Lung (tissue), 12 donors: ENCODE measurements around the gene SOS2. TPM values are rescaled to one million over a fixed set of nuclear protein-coding genes. Genes with fewer than 3 reads are reported as not detected.

Experiments
- ATAC-seq: fragments of 200-7000 bp; cut with Tn5 transposase; one replicate; pipeline ENCODE4 v1.9.1; 2020; ENCODE audit warnings: moderate number of reproducible peaks; ENCODE audit not compliant: insufficient read depth, low FRiP score
- DNase-seq, 3 donors: peaks; one replicate each; pipeline ENCODE4 v3.0.0-alpha.2; 2013 to 2017
- H3K27ac ChIP-seq, 2 donors: one replicate each; pipeline ENCODE4 v1.5.1; 2013; ENCODE audit warnings: mild to moderate bottlenecking in 2 of 2, moderate library complexity in 2 of 2, control low read depth in 1 of 2, inconsistent platforms in 1 of 2, low read depth in 1 of 2, low read length in 1 of 2
- H3K27me3 ChIP-seq, 3 donors: one replicate each; pipeline ENCODE4 v1.5.1; 2013; ENCODE audit warnings: low read length in 2 of 3; ENCODE audit not compliant: control insufficient read depth in 3 of 3, insufficient read depth in 3 of 3
- H3K36me3 ChIP-seq, 4 donors: one replicate each; pipeline ENCODE4 v1.5.1; 2013; ENCODE audit warnings: low read length in 4 of 4, mild to moderate bottlenecking in 1 of 4, moderate library complexity in 1 of 4; ENCODE audit not compliant: control insufficient read depth in 4 of 4, insufficient read depth in 4 of 4
- H3K4me1 ChIP-seq, 5 donors: one replicate each; pipeline ENCODE4 v1.5.1; 2013; ENCODE audit warnings: low read length in 5 of 5, mild to moderate bottlenecking in 2 of 5, moderate library complexity in 1 of 5; ENCODE audit not compliant: control insufficient read depth in 5 of 5, insufficient read depth in 5 of 5
- H3K4me3 ChIP-seq: one replicate; pipeline ENCODE4 v1.5.1; 2013; ENCODE audit warnings: mild to moderate bottlenecking, control low read depth, moderate library complexity
- H3K9ac ChIP-seq, 2 donors: one replicate each; pipeline ENCODE4 v1.5.1; 2013; ENCODE audit warnings: low read length in 2 of 2, control low read depth in 1 of 2; ENCODE audit not compliant: insufficient read depth in 1 of 2
- H3K9me3 ChIP-seq, 4 donors: one replicate each; pipeline ENCODE4 v1.5.1; 2013; ENCODE audit warnings: low read length in 3 of 4, mild to moderate bottlenecking in 1 of 4, moderate library complexity in 1 of 4; ENCODE audit not compliant: control insufficient read depth in 4 of 4, insufficient read depth in 3 of 4
- WGBS, 2 donors: extraction: QIAGEN DNeasy Blood & Tissue Kit; methylation state at CpG; one replicate each; pipeline ENCODE4 v1.1.7; 2013; 5-methylcytosine and 5-hydroxymethylcytosine counted together
- polyA plus RNA-seq, 2 donors: library from polyadenylated mRNA; stranded (reverse); fragments of 200-250 nt; gene quantifications; one replicate each; pipeline ENCODE4 v1.2.1, GENCODE V29; 2013
- total RNA-seq, 2 donors: library from RNA; depleted of rRNA in 1 of 2; stranded (reverse); fragments of >200 nt in 1 of 2; gene quantifications; one replicate each; pipeline ENCODE4 v1.2.1, GENCODE V29; 2014 to 2021
- TF ChIP-seq, protein P1 (sequence below): IDR thresholded peaks from 2 replicates; pipeline ENCODE4 v1.5.1; 2012; ENCODE audit warnings: mild to moderate bottlenecking; ENCODE audit errors: control extremely low read depth, extremely low read depth
- donor health status: control.
- donor health status: control.
- donor health status: Bipolar disorder and iron deficiency.
- donor health status: healthy.
- donor health status: DM: yes; HTN: yes; CAD: no.

The SOS2 gene
- total and polyA plus RNA-seq, 4 donors, result 6.8 to 57.1 (median 19.1) TPM

DNA sequence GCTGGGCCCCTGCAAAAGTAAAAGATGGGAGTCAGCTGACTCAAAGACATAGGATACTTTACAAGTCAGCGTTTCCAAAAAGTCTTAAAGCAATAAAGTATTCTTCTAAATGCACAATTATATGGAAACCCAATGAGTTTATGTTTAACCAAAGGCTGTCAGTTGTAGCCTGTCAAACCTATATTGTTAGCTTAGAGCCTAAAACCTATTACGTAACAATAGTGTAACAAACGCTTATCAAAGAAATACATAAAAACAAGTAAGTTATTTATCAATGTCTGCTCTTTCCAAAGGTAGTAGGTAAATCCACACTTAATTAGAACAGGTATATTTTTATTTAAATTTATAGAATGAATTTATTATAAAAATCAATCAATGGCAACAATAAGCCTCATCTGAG lies 15.9 kb upstream of the SOS2 start:
- H3K27ac ChIP-seq, result no peak overlapping the region
- WGBS, 2 donors, result 64 to 88% methylated on average over 3 of the region's 3 CpGs

DNA sequence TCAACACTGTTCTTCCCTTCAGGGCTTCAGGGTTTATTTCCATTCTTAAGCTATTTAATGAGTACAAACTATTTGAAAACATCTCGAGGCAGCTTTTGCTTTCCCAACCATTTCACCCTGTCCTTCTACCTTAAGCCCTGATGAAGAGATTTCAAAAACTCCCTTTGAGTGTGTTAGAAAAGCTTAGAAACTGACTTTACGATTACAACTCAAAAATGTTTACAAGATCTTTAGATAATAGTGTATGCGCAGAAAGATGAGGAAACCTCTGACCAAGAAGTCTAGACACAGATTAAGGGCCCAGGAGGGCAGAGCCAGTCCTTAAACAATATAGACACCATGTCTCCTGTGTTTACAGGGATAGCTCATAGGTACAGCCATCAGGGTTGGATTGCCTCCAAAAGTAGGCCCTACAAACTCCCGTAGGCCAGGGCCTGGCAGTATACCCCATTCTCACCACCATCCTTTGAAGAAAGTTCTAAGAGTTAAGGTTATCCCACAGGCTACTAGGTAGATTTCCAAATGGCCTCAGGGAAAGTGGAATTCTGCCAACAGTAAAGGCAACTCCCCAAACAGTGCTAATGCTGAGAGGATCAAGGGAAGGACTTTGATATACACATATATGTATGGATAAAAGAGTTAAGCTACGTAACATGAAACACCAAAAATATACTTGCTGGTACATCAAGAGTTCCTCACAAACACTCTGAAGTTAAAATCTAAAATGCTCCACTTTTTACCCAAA lies 11.4 kb upstream of the SOS2 start:
- DNase-seq (no peak), ATAC-seq (no peak)
- Histone ChIP-seq H3K9me3 (no peaks in the 10 kb centered on the region), H3K4me3 (no peak overlapping the region), H3K4me1 (no peaks in the 10 kb centered on the region), H3K9ac (no peak overlapping the region), H3K27me3 (no peaks in the 10 kb centered on the region), H3K27ac (no peak overlapping the region), H3K36me3 (no peaks in the 10 kb centered on the region)
- TF ChIP-seq, protein P1, sequence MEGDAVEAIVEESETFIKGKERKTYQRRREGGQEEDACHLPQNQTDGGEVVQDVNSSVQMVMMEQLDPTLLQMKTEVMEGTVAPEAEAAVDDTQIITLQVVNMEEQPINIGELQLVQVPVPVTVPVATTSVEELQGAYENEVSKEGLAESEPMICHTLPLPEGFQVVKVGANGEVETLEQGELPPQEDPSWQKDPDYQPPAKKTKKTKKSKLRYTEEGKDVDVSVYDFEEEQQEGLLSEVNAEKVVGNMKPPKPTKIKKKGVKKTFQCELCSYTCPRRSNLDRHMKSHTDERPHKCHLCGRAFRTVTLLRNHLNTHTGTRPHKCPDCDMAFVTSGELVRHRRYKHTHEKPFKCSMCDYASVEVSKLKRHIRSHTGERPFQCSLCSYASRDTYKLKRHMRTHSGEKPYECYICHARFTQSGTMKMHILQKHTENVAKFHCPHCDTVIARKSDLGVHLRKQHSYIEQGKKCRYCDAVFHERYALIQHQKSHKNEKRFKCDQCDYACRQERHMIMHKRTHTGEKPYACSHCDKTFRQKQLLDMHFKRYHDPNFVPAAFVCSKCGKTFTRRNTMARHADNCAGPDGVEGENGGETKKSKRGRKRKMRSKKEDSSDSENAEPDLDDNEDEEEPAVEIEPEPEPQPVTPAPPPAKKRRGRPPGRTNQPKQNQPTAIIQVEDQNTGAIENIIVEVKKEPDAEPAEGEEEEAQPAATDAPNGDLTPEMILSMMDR, result no peak
- 88 to 90% methylated on average over 5 of the region's 5 CpGs for WGBS, 2 donors

More for the DNA sequence above, 15.9 kb upstream of the SOS2 start:
- ATAC-seq, result no peak
- TF ChIP-seq, protein P1, result no peak
- no peaks in the 10 kb centered on the region for H3K4me1 ChIP-seq
- peaks cover 0 to 2% (median 0%) of the 10 kb centered on the region in 4 donors for H3K36me3 ChIP-seq
- H3K9ac ChIP-seq, result no peak overlapping the region
- no peak for DNase-seq
- H3K9me3 ChIP-seq, result no peaks in the 10 kb centered on the region
- no peak overlapping the region for H3K4me3 ChIP-seq
- no peaks in the 10 kb centered on the region for H3K27me3 ChIP-seq

DNA sequence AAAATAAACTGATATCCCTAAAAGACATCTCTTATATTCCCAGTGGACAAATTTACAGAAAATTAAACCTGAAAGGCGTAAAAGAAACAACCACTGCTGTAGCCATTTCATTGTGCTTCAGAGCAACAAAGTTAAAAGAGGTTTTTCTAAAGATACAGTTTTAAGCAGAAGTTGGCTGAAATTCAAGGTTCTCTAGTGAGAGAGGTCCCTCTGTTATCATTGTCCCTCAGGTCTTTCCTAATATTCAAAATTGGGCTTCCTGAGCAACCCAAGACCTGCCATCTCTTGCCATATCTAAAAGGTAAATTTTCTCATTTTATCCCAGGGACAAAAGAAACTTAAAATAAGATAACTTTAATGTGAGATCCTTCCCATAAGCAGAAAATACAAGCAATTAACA lies 10.7 kb upstream of the SOS2 start:
- WGBS, 2 donors, result 100% methylated on average over 1 of the region's 1 CpG
- no peak for DNase-seq
- no peak overlapping the region for H3K9ac ChIP-seq
- no peak overlapping the region for H3K4me3 ChIP-seq
- H3K27me3 ChIP-seq, result no peaks in the 10 kb centered on the region
- no peak for ATAC-seq
- no peaks in the 10 kb centered on the region for H3K4me1 ChIP-seq
- no peaks in the 10 kb centered on the region for H3K9me3 ChIP-seq
- TF ChIP-seq, protein P1, result no peak
- no peaks in the 10 kb centered on the region for H3K36me3 ChIP-seq
- H3K27ac ChIP-seq, result no peak overlapping the region

DNA sequence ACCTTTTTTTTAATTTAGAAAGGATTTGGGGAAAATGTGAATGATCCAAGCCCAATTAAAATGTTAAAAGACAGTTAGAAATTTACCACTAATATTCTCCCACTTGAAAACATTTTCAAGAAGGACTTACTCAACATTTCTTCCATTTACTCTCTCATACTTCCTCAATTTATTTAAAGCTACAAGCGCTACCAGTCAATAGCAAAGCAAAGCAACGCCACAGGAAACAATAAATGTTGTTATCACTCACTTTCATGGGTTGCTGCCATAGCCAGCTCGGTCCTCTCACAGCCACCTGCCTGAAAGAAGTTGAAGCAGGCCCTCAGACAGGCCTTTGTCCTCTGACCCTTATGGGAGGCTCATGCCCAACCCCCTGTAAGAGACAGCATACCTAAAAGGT lies 6.0 kb upstream of the SOS2 start:
- ATAC-seq (no peak), DNase-seq (peak in 1 of 3 donors; percentile 19)
- H3K27ac ChIP-seq, result no peak overlapping the region
- H3K9me3 ChIP-seq, result no peaks in the 10 kb centered on the region
- H3K27me3 ChIP-seq, result no peaks in the 10 kb centered on the region
- peaks cover 0 to 6% (median 3%) of the 10 kb centered on the region in 5 donors for H3K4me1 ChIP-seq
- H3K4me3 ChIP-seq, result no peak overlapping the region
- TF ChIP-seq, protein P1, result no peak
- H3K9ac ChIP-seq, result no peak overlapping the region
- 8 to 32% methylated on average over 3 of the region's 3 CpGs for WGBS, 2 donors
- no peaks in the 10 kb centered on the region for H3K36me3 ChIP-seq
